Uterus (tissue), 2 donors: ENCODE measurements around the gene FN3KRP.

Source experiments
- POLR2A ChIP-seq, 2 donors: fragments of 450-650 bp; IDR thresholded peaks; one replicate each; pipeline ENCODE4 v1.6.1; 2016; ENCODE audit warnings: antibody characterized with exemption in 2 of 2, mild to moderate bottlenecking in 1 of 2, moderate library complexity in 1 of 2
- TF ChIP-seq, protein P1 (sequence below), 4 experiments: fragments of 200-600 bp in 2 of 4; fragments of 450-650 bp in 2 of 4; sonication (generic) in 2 of 4; IDR thresholded peaks; one replicate each; pipeline ENCODE4 v1.5.1; 2016 to 2019; ENCODE audit warnings: antibody characterized with exemption in 4 of 4, mild to moderate bottlenecking in 2 of 4, moderate library complexity in 1 of 4

DNA sequence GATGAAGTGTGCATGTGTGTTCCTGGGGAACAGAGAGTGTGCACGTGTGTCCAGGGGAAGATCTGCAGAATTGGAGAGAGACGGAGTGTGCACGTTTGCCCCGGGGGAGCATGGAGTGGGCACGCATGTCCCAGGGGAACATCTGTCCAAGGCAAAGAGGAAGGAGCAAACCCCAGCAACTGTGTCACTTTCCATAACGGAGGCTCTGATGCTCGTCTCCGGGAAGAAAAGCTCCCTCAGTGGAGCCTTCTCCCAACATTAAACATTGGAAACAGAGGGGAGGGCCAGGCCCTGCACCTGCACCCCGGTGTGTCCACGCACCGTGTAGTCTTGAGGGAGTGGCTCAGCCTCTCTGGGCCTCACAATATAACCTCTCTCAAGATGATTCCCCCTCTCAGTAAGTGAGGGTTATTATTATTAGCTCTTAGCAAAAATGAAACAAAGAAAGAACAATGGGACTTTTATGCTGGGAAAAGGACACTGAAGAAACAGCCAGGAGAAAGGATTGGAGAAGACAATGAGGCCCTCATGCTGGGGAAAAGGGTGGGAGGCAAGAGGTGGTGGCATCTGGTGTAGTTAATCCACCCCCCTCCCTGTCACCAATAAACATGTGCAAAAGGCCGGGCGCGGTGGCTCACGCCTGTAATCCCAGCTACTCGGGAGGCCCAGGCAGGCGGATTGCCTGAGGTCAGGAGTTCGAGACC lies 25.6 kb upstream of the FN3KRP start:
- TF ChIP-seq, protein P1, sequence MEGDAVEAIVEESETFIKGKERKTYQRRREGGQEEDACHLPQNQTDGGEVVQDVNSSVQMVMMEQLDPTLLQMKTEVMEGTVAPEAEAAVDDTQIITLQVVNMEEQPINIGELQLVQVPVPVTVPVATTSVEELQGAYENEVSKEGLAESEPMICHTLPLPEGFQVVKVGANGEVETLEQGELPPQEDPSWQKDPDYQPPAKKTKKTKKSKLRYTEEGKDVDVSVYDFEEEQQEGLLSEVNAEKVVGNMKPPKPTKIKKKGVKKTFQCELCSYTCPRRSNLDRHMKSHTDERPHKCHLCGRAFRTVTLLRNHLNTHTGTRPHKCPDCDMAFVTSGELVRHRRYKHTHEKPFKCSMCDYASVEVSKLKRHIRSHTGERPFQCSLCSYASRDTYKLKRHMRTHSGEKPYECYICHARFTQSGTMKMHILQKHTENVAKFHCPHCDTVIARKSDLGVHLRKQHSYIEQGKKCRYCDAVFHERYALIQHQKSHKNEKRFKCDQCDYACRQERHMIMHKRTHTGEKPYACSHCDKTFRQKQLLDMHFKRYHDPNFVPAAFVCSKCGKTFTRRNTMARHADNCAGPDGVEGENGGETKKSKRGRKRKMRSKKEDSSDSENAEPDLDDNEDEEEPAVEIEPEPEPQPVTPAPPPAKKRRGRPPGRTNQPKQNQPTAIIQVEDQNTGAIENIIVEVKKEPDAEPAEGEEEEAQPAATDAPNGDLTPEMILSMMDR (IDR thresholded peaks at IDR 0.05): no peak
- no peak for TF ChIP-seq POLR2A (IDR thresholded peaks at IDR 0.05)
